Neural crest cell (in vitro differentiated cells): ENCODE results near the gene THTPA. TPM values are rescaled to one million over a fixed set of nuclear protein-coding genes. Genes with fewer than 3 reads are reported as not detected.

Experiments used
- DNase-seq: peaks from one replicate; pipeline ENCODE4 v3.0.0; 2021; ENCODE audit warnings: low read depth, mixed read lengths, low spot score
- H3K27ac Mint-ChIP-seq: one replicate; pipeline ENCODE4 v1.8.0; 2021; ENCODE audit warnings: mild to moderate bottlenecking, mixed read lengths; ENCODE audit not compliant: unreplicated experiment
- H3K27me3 Mint-ChIP-seq: 2 replicates; pipeline ENCODE4 v1.8.0; 2021; ENCODE audit warnings: low read depth, mild to moderate bottlenecking, mixed read lengths
- H3K36me3 Mint-ChIP-seq: 2 replicates; pipeline ENCODE4 v1.8.0; 2021; ENCODE audit warnings: low read depth, mild to moderate bottlenecking, mixed read lengths
- H3K4me1 Mint-ChIP-seq: 2 replicates; pipeline ENCODE4 v1.8.0; 2021; ENCODE audit warnings: mixed read lengths
- H3K4me3 Mint-ChIP-seq: one replicate; pipeline ENCODE4 v1.8.0; 2021; ENCODE audit warnings: mild to moderate bottlenecking, mixed read lengths
- H3K9me3 Mint-ChIP-seq: 2 replicates; pipeline ENCODE4 v1.8.0; 2021; ENCODE audit warnings: mixed read lengths
- total RNA-seq: library from RNA; stranded (reverse); gene quantifications from 2 replicates; pipeline ENCODE4 v1.2.1, GENCODE V29; 2021
- TF ChIP-seq, protein P1 (sequence below): fragments of 200-600 bp; sonication (generic); conservative IDR thresholded peaks from 2 replicates; pipeline ENCODE4 v1.5.0; 2021; ENCODE audit warnings: antibody characterized with exemption, mild to moderate bottlenecking

THTPA gene
- total RNA-seq, 1 donor from 2014 or later = 19.4 TPM

DNA sequence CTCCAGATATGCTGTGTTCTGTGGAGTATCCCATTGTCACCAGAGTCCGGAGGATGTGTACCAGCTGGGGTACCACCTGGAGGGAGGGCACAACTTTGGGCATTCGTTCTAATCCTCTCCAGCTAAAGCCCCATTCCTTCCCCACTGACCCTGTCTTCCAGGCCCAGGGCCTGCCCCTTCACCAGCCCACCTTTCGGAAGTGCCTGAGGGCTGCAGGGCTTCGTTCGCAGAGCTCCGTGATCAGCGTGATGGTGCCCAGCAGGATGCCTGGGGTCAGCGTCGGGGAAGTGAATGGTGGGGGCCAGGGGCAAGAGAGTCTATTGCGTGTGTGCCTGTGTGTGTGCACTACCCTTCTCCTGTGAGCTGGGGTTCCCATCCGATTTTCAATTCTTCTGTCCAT lies 9.6 kb downstream of the THTPA start:
- Mint-ChIP-seq H3K4me3 (peak overlapping the region; percentile 51), H3K27ac (no peak overlapping the region), H3K9me3 (no peaks in the 10 kb centered on the region), H3K27me3 (peaks cover 21% of the 10 kb centered on the region), H3K36me3 (no peaks in the 10 kb centered on the region), H3K4me1 (peaks cover 34% of the 10 kb centered on the region)
- TF ChIP-seq, protein P1, sequence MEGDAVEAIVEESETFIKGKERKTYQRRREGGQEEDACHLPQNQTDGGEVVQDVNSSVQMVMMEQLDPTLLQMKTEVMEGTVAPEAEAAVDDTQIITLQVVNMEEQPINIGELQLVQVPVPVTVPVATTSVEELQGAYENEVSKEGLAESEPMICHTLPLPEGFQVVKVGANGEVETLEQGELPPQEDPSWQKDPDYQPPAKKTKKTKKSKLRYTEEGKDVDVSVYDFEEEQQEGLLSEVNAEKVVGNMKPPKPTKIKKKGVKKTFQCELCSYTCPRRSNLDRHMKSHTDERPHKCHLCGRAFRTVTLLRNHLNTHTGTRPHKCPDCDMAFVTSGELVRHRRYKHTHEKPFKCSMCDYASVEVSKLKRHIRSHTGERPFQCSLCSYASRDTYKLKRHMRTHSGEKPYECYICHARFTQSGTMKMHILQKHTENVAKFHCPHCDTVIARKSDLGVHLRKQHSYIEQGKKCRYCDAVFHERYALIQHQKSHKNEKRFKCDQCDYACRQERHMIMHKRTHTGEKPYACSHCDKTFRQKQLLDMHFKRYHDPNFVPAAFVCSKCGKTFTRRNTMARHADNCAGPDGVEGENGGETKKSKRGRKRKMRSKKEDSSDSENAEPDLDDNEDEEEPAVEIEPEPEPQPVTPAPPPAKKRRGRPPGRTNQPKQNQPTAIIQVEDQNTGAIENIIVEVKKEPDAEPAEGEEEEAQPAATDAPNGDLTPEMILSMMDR = no peak
- no peak for DNase-seq

DNA sequence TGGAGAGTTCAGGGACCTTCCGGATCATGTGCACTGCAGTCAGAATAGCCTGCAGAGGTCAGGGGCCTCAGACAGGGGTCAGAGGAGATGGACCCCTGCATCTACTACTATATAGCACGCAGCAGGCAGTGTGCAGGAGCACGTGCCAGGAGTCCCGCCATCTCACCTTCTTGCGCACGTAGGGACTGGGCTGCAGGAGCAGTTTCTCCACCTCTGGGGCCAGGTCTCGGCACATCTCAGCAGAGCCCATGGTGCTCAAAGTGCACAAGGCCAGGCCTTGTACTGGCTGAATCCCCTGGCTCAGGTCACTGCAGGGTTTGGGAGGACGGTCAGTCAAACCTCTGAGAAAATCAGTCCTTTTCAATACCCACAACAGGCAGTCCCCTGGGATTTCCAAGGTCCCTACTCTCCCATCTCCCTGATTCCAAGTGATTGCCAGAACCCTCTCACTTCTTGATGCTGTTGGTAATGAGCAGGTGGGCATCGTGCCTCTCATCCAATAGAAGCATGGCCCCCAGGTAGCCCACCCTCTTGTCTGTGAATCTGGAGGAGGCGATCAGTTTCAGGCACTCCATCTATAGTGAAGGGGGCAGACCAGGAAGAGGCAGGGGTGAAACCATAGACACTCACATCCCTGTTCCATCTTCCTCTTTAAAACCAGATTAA lies 10.2 kb downstream of the THTPA start:
- TF ChIP-seq, protein P1 = no peak
- no peak for DNase-seq
- peaks cover 34% of the 10 kb centered on the region for H3K4me1 Mint-ChIP-seq
- no peaks in the 10 kb centered on the region for H3K9me3 Mint-ChIP-seq
- no peak overlapping the region for H3K27ac Mint-ChIP-seq
- peak overlapping the region; percentile 93 for H3K4me3 Mint-ChIP-seq
- no peaks in the 10 kb centered on the region for H3K36me3 Mint-ChIP-seq
- peaks cover 21% of the 10 kb centered on the region for H3K27me3 Mint-ChIP-seq

DNA sequence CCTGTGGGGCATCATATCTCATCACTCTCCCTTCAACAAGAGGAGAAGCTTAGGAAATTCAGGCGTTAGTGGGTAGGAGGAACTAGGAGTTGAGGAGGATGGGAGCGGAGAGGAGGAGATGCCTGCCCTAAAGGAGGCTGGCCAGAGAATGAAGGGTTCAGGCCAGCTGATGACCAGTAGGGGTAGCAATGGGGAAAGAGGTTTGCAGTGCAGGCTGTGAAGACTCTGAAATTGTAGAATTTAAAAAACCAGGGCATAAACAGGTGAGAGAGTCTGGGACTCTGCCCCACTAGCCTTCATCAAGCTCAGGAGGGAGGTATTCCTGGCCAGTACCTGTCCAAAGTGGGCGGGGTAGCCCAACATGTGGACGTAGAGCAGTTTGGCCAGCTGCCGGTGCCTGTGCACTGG lies 10.7 kb downstream of the THTPA start:
- Mint-ChIP-seq H3K27ac (no peak overlapping the region), H3K36me3 (no peaks in the 10 kb centered on the region), H3K27me3 (peaks cover 26% of the 10 kb centered on the region), H3K4me1 (peaks cover 34% of the 10 kb centered on the region), H3K9me3 (no peaks in the 10 kb centered on the region), H3K4me3 (peak overlapping the region; percentile 93)
- TF ChIP-seq, protein P1 = peak; percentile 25
- no peak for DNase-seq

DNA sequence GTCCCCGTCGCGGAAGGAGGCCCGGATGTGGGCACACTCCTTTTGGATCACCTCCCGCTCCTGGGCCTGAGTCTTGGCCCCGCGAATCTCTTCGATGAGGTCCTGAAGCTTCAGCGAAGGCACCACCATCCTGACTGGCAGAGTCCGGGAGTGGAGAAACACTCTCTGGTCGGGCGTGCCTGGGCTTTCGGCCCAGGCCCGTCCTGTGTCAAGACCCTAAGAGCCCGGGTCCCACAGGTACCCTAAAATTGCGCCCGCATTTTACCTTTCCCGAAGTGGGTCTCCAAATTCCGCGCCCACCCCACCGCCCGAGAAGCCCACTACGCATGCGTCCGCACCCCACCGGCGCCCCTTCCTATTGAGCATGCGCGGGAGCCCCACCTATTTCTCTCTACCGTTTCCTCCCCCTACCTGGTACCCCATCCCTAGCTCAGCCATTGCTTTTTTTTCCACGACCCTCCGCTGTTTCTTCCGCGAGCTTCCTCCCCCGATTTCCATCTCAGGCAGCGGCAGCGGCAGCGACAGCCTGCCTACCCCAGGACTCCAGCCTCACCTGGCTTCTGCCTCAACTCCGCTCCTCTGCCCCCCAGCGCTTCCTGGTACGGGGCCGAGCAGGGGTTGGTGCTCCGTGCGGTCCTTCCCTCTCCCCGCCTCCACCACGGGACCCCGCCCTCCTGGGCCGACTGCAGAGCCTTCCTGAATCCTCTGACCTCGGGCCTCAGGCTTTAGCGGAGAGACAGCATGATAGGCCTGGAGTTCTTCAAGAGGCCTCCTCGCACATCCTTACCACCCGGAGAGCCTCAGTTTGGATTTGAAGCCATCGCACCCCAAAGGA lies 11.3 kb downstream of the THTPA start, which contains the start of gene AP1G2:
TSS of gene AP1G2 (minus strand) at position 606 of the 835 bp plus-strand sequence. CDS start at position 129, 477 bp downstream.
- TF ChIP-seq, protein P1 = no peak
- peak; percentile 53 for DNase-seq
- Mint-ChIP-seq H3K4me1 (peaks cover 34% of the 10 kb centered on the region), H3K27me3 (peaks cover 32% of the 10 kb centered on the region), H3K4me3 (peak within 1 kb of the TSS; percentile 93), H3K36me3 (no peaks in the 10 kb centered on the region), H3K9me3 (no peaks in the 10 kb centered on the region), H3K27ac (peak within 1 kb of the TSS; percentile 20)

DNA sequence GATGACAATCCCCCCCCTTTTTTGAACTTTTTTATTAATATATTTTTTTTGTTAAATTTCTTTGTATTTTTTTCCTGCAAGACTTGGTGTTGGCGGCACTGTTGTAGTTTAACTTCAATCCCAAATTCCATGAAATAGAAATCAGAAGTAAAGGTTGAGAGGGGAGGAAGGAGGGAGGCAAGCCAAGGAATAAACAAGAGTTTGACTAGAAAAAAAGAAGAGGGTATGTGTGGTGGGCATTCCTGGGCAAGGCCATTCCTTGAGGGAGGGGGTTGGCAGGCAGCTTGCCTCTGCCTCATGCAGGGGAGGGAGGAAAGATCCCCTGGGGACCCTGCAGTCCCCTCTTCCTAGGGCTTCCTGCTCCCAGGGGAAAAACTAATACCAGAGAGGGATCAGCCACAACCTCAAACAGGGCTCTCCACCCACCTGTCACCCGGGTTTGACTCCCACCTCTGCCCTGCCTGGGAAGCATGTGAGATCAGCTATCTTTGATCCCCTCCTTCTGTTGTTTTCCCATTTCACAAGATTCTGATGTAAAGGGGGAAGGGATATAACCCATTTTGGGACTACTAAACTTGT lies 12.0 kb downstream of the THTPA start:
- H3K36me3 Mint-ChIP-seq = no peaks in the 10 kb centered on the region
- H3K9me3 Mint-ChIP-seq = no peaks in the 10 kb centered on the region

More for the DNA sequence above, 12.0 kb downstream of the THTPA start:
- H3K4me1 Mint-ChIP-seq = peaks cover 29% of the 10 kb centered on the region
- TF ChIP-seq, protein P1 = no peak
- no peak overlapping the region for H3K27ac Mint-ChIP-seq
- peaks cover 39% of the 10 kb centered on the region for H3K27me3 Mint-ChIP-seq
- H3K4me3 Mint-ChIP-seq = peak overlapping the region; percentile 93
- DNase-seq = no peak
